Smooth muscle cell (in vitro differentiated cells): ENCODE results near the gene SH2D6. TPM values are rescaled to one million over a fixed set of nuclear protein-coding genes. Genes with fewer than 3 reads are reported as not detected.

Experiments used
- DNase-seq: peaks from one replicate; lab custom pipeline; 2025; ENCODE audit not compliant: unreplicated experiment; lab: John Stamatoyannopoulos, UW
- H2AFZ ChIP-seq: fragments of 200-600 bp; sonication (generic); 2 replicates; pipeline ENCODE4 v1.6.0; 2016; ENCODE audit warnings: antibody characterized with exemption, low read depth, mild to moderate bottlenecking
- H3F3A ChIP-seq: fragments of 200-600 bp; sonication (generic); 2 replicates; pipeline ENCODE4 v1.6.0; 2017; ENCODE audit warnings: antibody characterized with exemption, low read depth
- H3K27ac ChIP-seq: fragments of 200-600 bp; sonication (generic); 2 replicates; pipeline ENCODE4 v1.5.1; 2016; ENCODE audit warnings: low read depth, mild to moderate bottlenecking
- H3K27me3 ChIP-seq: fragments of 200-600 bp; sonication (generic); 2 replicates; pipeline ENCODE4 v1.6.1; 2016; ENCODE audit warnings: low read depth, mild to moderate bottlenecking
- H3K36me3 ChIP-seq: fragments of 200-600 bp; sonication (generic); 2 replicates; pipeline ENCODE4 v1.5.1; 2016; ENCODE audit warnings: low read depth
- H3K4me1 ChIP-seq: fragments of 200-600 bp; sonication (generic); 2 replicates; pipeline ENCODE4 v1.5.1; 2016; ENCODE audit warnings: low read depth
- H3K4me2 ChIP-seq: fragments of 200-600 bp; sonication (generic); 2 replicates; pipeline ENCODE4 v1.6.0; 2016; ENCODE audit warnings: mild to moderate bottlenecking
- H3K4me3 ChIP-seq: fragments of 200-600 bp; sonication (generic); 2 replicates; pipeline ENCODE4 v1.5.1; 2016; ENCODE audit warnings: mild to moderate bottlenecking
- H3K79me2 ChIP-seq: fragments of 200-600 bp; sonication (generic); 2 replicates; pipeline ENCODE4 v1.6.0; 2016; ENCODE audit warnings: low read depth, mild to moderate bottlenecking
- H3K9ac ChIP-seq: fragments of 200-600 bp; sonication (generic); 2 replicates; pipeline ENCODE4 v1.6.0; 2016; ENCODE audit warnings: low read depth
- H3K9me3 ChIP-seq: fragments of 200-600 bp; sonication (generic); replicated peaks from 2 replicates; pipeline ENCODE4 v1.5.1; 2016; ENCODE audit warnings: low read depth
- H4K20me1 ChIP-seq: fragments of 200-600 bp; sonication (generic); 2 replicates; pipeline ENCODE4 v1.6.0; 2016; ENCODE audit warnings: low read depth
- WGBS: methylation state at CpG from one replicate; pipeline ENCODE4 v1.1.7; 2016; ENCODE audit warnings: low lambda C conversion rate; 5-methylcytosine and 5-hydroxymethylcytosine counted together
- polyA plus RNA-seq: library from polyadenylated mRNA; unstranded; fragments of >200 nt; fragmentation: Nextera tagmentation; extraction: Ambion mirVana; gene quantifications from 2 replicates; pipeline ENCODE4 v1.2.1, GENCODE V29; 2016
- total RNA-seq: library from RNA; depleted of rRNA; stranded (reverse); fragments of >200 nt; gene quantifications from 2 replicates; pipeline ENCODE4 v1.2.3, GENCODE V29; 2014
- TF ChIP-seq, protein P1 (sequence below): fragments of 200-600 bp; sonication (generic); IDR thresholded peaks from 2 replicates; pipeline ENCODE4 v1.5.1; 2017; ENCODE audit warnings: borderline replicate concordance, mild to moderate bottlenecking, antibody characterized with exemption; ENCODE audit not compliant: insufficient read depth, poor library complexity, severe bottlenecking

Gene SH2D6
- total and polyA plus RNA-seq, 2 experiments from 2014 or later, result not detected

DNA sequence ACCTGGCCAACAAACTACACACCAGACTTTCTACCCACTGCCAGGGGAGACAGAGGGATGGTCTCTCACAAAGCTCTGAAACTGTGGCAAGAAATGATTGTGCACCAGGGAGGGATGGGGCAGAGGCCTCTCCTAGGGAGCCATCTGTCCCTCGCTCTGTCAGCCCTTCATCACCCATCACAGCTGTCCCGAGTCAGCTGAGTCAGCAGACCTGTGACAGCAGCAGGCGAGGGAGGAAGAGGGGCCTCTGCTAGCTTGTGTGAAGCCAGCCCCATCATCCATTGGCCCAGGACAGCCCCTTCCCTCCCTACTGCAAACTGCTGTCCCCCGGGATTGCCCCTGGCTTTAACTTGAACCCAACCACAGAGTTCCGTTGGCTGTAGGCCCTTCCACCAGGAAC, 5.0 kb downstream of the SH2D6 start:
- H3K36me3 ChIP-seq, result no peaks in the 10 kb centered on the region
- peaks cover 10% of the 10 kb centered on the region for H3K4me1 ChIP-seq
- no peak overlapping the region for H3K27ac ChIP-seq
- TF ChIP-seq, protein P1, sequence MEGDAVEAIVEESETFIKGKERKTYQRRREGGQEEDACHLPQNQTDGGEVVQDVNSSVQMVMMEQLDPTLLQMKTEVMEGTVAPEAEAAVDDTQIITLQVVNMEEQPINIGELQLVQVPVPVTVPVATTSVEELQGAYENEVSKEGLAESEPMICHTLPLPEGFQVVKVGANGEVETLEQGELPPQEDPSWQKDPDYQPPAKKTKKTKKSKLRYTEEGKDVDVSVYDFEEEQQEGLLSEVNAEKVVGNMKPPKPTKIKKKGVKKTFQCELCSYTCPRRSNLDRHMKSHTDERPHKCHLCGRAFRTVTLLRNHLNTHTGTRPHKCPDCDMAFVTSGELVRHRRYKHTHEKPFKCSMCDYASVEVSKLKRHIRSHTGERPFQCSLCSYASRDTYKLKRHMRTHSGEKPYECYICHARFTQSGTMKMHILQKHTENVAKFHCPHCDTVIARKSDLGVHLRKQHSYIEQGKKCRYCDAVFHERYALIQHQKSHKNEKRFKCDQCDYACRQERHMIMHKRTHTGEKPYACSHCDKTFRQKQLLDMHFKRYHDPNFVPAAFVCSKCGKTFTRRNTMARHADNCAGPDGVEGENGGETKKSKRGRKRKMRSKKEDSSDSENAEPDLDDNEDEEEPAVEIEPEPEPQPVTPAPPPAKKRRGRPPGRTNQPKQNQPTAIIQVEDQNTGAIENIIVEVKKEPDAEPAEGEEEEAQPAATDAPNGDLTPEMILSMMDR, result no peak
- H3K27me3 ChIP-seq, result no peaks in the 10 kb centered on the region
- no peak overlapping the region for H2AFZ ChIP-seq
- no peaks in the 10 kb centered on the region for H3K79me2 ChIP-seq
- H3F3A ChIP-seq, result peaks cover 3% of the 10 kb centered on the region
- no peak overlapping the region for H3K4me2 ChIP-seq
- DNase-seq, result no peak
- no peak overlapping the region for H3K4me3 ChIP-seq
- no peak overlapping the region for H3K9ac ChIP-seq
- no peaks in the 10 kb centered on the region for H3K9me3 ChIP-seq
- WGBS, result 80% methylated on average over 5 of the region's 5 CpGs
- no peaks in the 10 kb centered on the region for H4K20me1 ChIP-seq

- Histone ChIP-seq H3K4me2 (no peak overlapping the region), H3K27me3 (no peaks in the 10 kb centered on the region), H3F3A (no peaks in the 10 kb centered on the region), H3K79me2 (no peaks in the 10 kb centered on the region), H3K9ac (no peak overlapping the region), H3K4me1 (peaks cover 11% of the 10 kb centered on the region), H3K4me3 (no peak overlapping the region), H3K9me3 (no peaks in the 10 kb centered on the region), H3K27ac (no peak overlapping the region), H2AFZ (no peak overlapping the region), H4K20me1 (no peaks in the 10 kb centered on the region), H3K36me3 (no peaks in the 10 kb centered on the region)
- TF ChIP-seq, protein P1, result no peak
- DNase-seq, result no peak
- 92% methylated on average over 3 of the region's 3 CpGs for WGBS
These were observed 7.1 kb downstream of the SH2D6 start for GRCh38 chr2:85425588-85425987.

- TF ChIP-seq, protein P1, result no peak
- Histone ChIP-seq H3K27ac (no peak overlapping the region), H3K9me3 (no peaks in the 10 kb centered on the region), H3K4me2 (no peak overlapping the region), H4K20me1 (no peaks in the 10 kb centered on the region), H3F3A (no peaks in the 10 kb centered on the region), H3K4me1 (peaks cover 21% of the 10 kb centered on the region), H3K79me2 (no peaks in the 10 kb centered on the region), H2AFZ (no peak overlapping the region), H3K9ac (no peak overlapping the region), H3K27me3 (no peaks in the 10 kb centered on the region), H3K4me3 (no peak overlapping the region), H3K36me3 (no peaks in the 10 kb centered on the region)
- no peak for DNase-seq
- 93% methylated on average over 3 of the region's 3 CpGs for WGBS
These were observed 8.9 kb downstream of the SH2D6 start for GRCh38 chr2:85427300-85427835.

- H3K4me3 ChIP-seq, result no peak overlapping the region
- no peaks in the 10 kb centered on the region for H3K79me2 ChIP-seq
- H3K4me2 ChIP-seq, result no peak overlapping the region
- H3K9me3 ChIP-seq, result no peaks in the 10 kb centered on the region
- no peaks in the 10 kb centered on the region for H3F3A ChIP-seq
- H3K27me3 ChIP-seq, result no peaks in the 10 kb centered on the region
- H3K9ac ChIP-seq, result no peak overlapping the region
- TF ChIP-seq, protein P1, result no peak
- peak overlapping the region; percentile 38 for H2AFZ ChIP-seq
- H3K36me3 ChIP-seq, result no peaks in the 10 kb centered on the region
- H3K4me1 ChIP-seq, result peaks cover 21% of the 10 kb centered on the region
- no peaks in the 10 kb centered on the region for H4K20me1 ChIP-seq
- H3K27ac ChIP-seq, result no peak overlapping the region
- no peak for DNase-seq
- WGBS, result 67% methylated on average over 7 of the region's 7 CpGs
These were observed 9.9 kb downstream of the SH2D6 start for GRCh38 chr2:85428343-85428881.
